Endothelial cell of umbilical vein (primary cell): ENCODE data around the gene TUBA1C. TPM values are rescaled to one million over a fixed set of nuclear protein-coding genes. Genes with fewer than 3 reads are reported as not detected.

Source experiments
- BruUV-seq: library from RNA; stranded (reverse); fragments of 400-500 nt; replicated peaks from 2 replicates; lab custom pipeline; 2021; lab: Mats Ljungman, UMichigan
- CTCF ChIA-PET: fragments of 300-600, 350-600 bp; sonication (Branson Sonifier 250); formaldehyde crosslinking; loops from one replicate; lab custom pipeline; 2021; ENCODE audit warnings: antibody characterized with exemption, inconsistent platforms; lab: Charles Lee
- POLR2A ChIA-PET: fragments of 300-600, 350-600 bp; sonication (Branson Sonifier 250); formaldehyde crosslinking; loops from one replicate; lab custom pipeline; 2021; ENCODE audit warnings: antibody characterized with exemption, inconsistent platforms; lab: Charles Lee
- DNase-seq: peaks from one replicate; pipeline ENCODE4 v3.0.0-alpha.2; 2011; ENCODE audit warnings: low read depth, low spot score
- FAIRE-seq: peaks from 2 replicates; lab custom pipeline; 2011; peaks lifted over from hg19 to GRCh38; lab: Jason Lieb, UNC
- H2AFZ ChIP-seq: 2 replicates; pipeline ENCODE4 v1.6.0; 2012; ENCODE audit warnings: low read depth, low read length, control low read depth, inconsistent platforms
- H3K27ac ChIP-seq: 2 replicates; pipeline ENCODE4 v1.5.1; 2011; ENCODE audit warnings: low read depth, mild to moderate bottlenecking, control low read depth, low read length, moderate library complexity; ENCODE audit not compliant: insufficient read depth
- H3K27me3 ChIP-seq, 2 experiments: 2 replicates each; pipeline versions ENCODE4 v1.6.0 to v1.6.1; 2011; ENCODE audit warnings: low read length in 2 of 2, mixed read lengths in 1 of 2; ENCODE audit not compliant: control insufficient read depth in 2 of 2, insufficient read depth in 2 of 2
- H3K36me3 ChIP-seq, 2 experiments: 2 replicates in 1 of 2; 3 replicates in 1 of 2; pipeline ENCODE4 v1.5.1; 2011; ENCODE audit warnings: low read length in 2 of 2, mild to moderate bottlenecking in 1 of 2, moderate library complexity in 1 of 2; ENCODE audit not compliant: control insufficient read depth in 2 of 2, insufficient read depth in 2 of 2; ENCODE audit errors: extremely low read depth in 1 of 2
- H3K4me1 ChIP-seq: 3 replicates; pipeline ENCODE4 v1.5.1; 2011; ENCODE audit warnings: mild to moderate bottlenecking, low read length; ENCODE audit not compliant: control insufficient read depth, insufficient read depth; ENCODE audit errors: extremely low read depth
- H3K4me2 ChIP-seq: 2 replicates; pipeline ENCODE4 v1.6.1; 2011; ENCODE audit warnings: low read length, control low read depth, mixed read lengths; ENCODE audit not compliant: insufficient read depth
- H3K4me3 ChIP-seq, 3 experiments: fragments of 200-600 bp in 1 of 3; sonication (generic), shearing (Covaris generic) in 1 of 3; replicated peaks in 1 of 3; 2 replicates each; pipeline ENCODE4 v1.5.1; 2011 to 2016; ENCODE audit warnings: control low read depth in 3 of 3, low read length in 3 of 3, mild to moderate bottlenecking in 2 of 3, inconsistent platforms in 1 of 3, low read depth in 1 of 3, moderate library complexity in 1 of 3; ENCODE audit not compliant: insufficient read depth in 1 of 3
- H3K79me2 ChIP-seq: 2 replicates; pipeline ENCODE4 v1.6.0; 2012; ENCODE audit warnings: low read length, inconsistent platforms; ENCODE audit not compliant: control insufficient read depth, insufficient read depth
- H3K9ac ChIP-seq: replicated peaks from 2 replicates; pipeline ENCODE3; 2011; ENCODE audit warnings: low read length, control low read depth; ENCODE audit not compliant: insufficient read depth; ENCODE audit errors: extremely low read depth
- H3K9me1 ChIP-seq: replicated peaks from 3 replicates; pipeline ENCODE4 v1.6.0; 2011; ENCODE audit warnings: mild to moderate bottlenecking, low read length; ENCODE audit not compliant: control insufficient read depth, insufficient read depth; ENCODE audit errors: extremely low read depth
- H3K9me3 ChIP-seq: replicated peaks from 2 replicates; pipeline ENCODE4 v1.5.1; 2012; ENCODE audit warnings: low read length, inconsistent platforms; ENCODE audit not compliant: control insufficient read depth, insufficient read depth
- H4K20me1 ChIP-seq: replicated peaks from 2 replicates; pipeline ENCODE3; 2011; ENCODE audit warnings: mild to moderate bottlenecking, low read length; ENCODE audit not compliant: control insufficient read depth, insufficient read depth; ENCODE audit errors: extremely low read depth
- CTCF ChIP-seq, 2 donors: IDR thresholded peaks; 1 replicate in 1 of 2; 2 replicates in 1 of 2; pipeline ENCODE4 v1.5.1; 2011; ENCODE audit warnings: low read length in 2 of 2, mild to moderate bottlenecking in 2 of 2, moderate library complexity in 2 of 2, control low read depth in 1 of 2, inconsistent platforms in 1 of 2, low read depth in 1 of 2; ENCODE audit not compliant: insufficient read depth in 1 of 2; ENCODE audit errors: extremely low read depth in 1 of 2
- EZH2 ChIP-seq: IDR thresholded peaks from 2 replicates; pipeline ENCODE4 v1.6.1; 2012; ENCODE audit warnings: borderline replicate concordance, low read depth, mild to moderate bottlenecking, moderate library complexity, low read length, inconsistent platforms; ENCODE audit not compliant: severe bottlenecking
- FOS ChIP-seq: IDR thresholded peaks from 2 replicates; pipeline ENCODE4 v1.6.1; 2011; ENCODE audit warnings: mild to moderate bottlenecking, low read length, moderate library complexity, borderline replicate concordance; ENCODE audit not compliant: insufficient read depth
- GATA2 ChIP-seq: IDR thresholded peaks from 2 replicates; pipeline ENCODE4 v1.7.0; 2011; ENCODE audit warnings: low read depth, mild to moderate bottlenecking, moderate library complexity, mixed read lengths, low read length; ENCODE audit not compliant: insufficient read length, insufficient read depth
- JUN ChIP-seq: IDR thresholded peaks from 2 replicates; pipeline ENCODE4 v1.6.1; 2011; ENCODE audit warnings: borderline replicate concordance, low read depth; ENCODE audit not compliant: insufficient read length, insufficient read depth
- MAX ChIP-seq: IDR thresholded peaks from 2 replicates; pipeline ENCODE4 v1.6.1; 2011; ENCODE audit not compliant: insufficient read depth, insufficient read length
- MYC ChIP-seq: IDR thresholded peaks from one replicate; pipeline ENCODE4 v1.6.1; 2011; ENCODE audit warnings: mild to moderate bottlenecking, low read depth, low read length
- POLR2A ChIP-seq: IDR thresholded peaks from 2 replicates; pipeline ENCODE4 v1.6.1; 2012; ENCODE audit warnings: low read depth, mild to moderate bottlenecking, control low read depth, low read length
- POLR2AphosphoS5 ChIP-seq: IDR thresholded peaks from 2 replicates; pipeline ENCODE4 v1.6.1; 2012; ENCODE audit warnings: low read depth, mild to moderate bottlenecking, control low read depth, low read length, moderate library complexity; ENCODE audit not compliant: insufficient read depth
- dilution Hi-C: fragments of 300-500 bp; cut with MboI; formaldehyde crosslinking; loops from one replicate; pipeline ENCODE4 v1.15.0; 2019; ENCODE audit warnings: low sequenced_read_pairs; ENCODE audit not compliant: extremely low pct_ligation_motif_present
- intact Hi-C: fragments of 100-400 bp; cut with micrococcal nuclease; formaldehyde crosslinking; loops from one replicate; pipeline ENCODE4 v1.10.0; 2022
- polyA plus RNA-seq, 4 experiments: library from polyadenylated mRNA; depleted of rRNA in 3 of 4; stranded (reverse) in 3 of 4; unstranded in 1 of 4; fragments of >200 nt; gene quantifications; 2 replicates each; pipeline versions ENCODE4 v1.2.1 to v1.2.3, GENCODE V29; 2011 to 2012; ENCODE audit warnings: missing spikeins in 1 of 4
- total RNA-seq: library from RNA; stranded (reverse); gene quantifications from 2 replicates; pipeline ENCODE4 v1.2.3, GENCODE V29; 2021

Gene TUBA1C
- total and polyA plus RNA-seq, 2 donors (not counting 3 experiments of a cell fraction or from before 2014, with no cell fraction given): 515 to 2,063 TPM

- H3K79me2 ChIP-seq: no peaks in the 10 kb centered on the region
- no peak overlapping the region for H3K9ac ChIP-seq
- DNase-seq: no peak
- H3K4me2 ChIP-seq: no peak overlapping the region
- no peak for TF ChIP-seq CTCF (IDR thresholded peaks at IDR 0.05; ENCODE audit: extremely low read depth in 1 of 2, insufficient read depth in 1 of 2, low read depth in 1 of 2, low read length in 2 of 2)
- TF ChIP-seq FOS: no peak
- no peak for TF ChIP-seq GATA2
- TF ChIP-seq MAX: no peak
- TF ChIP-seq JUN: no peak
- no peak for TF ChIP-seq POLR2A
- no peak for TF ChIP-seq EZH2
- TF ChIP-seq POLR2AphosphoS5: no peak
- no peak for TF ChIP-seq MYC
- no TSS peak for BruUV-seq
- H3K9me1 ChIP-seq: no peaks in the 10 kb centered on the region
- POLR2A ChIA-PET: no interaction called here
- peaks cover 8% of the 10 kb centered on the region for H3K4me1 ChIP-seq
- no peaks in the 10 kb centered on the region for H3K27me3 ChIP-seq
- intact Hi-C loops (no loop called here), dilution Hi-C loops (no loop called here)
- H2AFZ ChIP-seq: no peak overlapping the region
- H3K36me3 ChIP-seq: no peaks in the 10 kb centered on the region
- no peaks in the 10 kb centered on the region for H4K20me1 ChIP-seq
- CTCF ChIA-PET: interaction anchor here (1.0 to 2.0 kb wide), 2 partner anchors 17 to 140 kb away, joined by 3 to 6 read pairs; no protein-coding TSS in a partner anchor
- no peak overlapping the region for H3K27ac ChIP-seq
- H3K4me3 ChIP-seq: no peak overlapping the region
- H3K9me3 ChIP-seq: no peaks in the 10 kb centered on the region
- FAIRE-seq: no peak
These were observed 36.2 kb upstream of the TUBA1C start for GRCh38 chr12:49228653-49229052.
